ENCODE measurements around the gene TUBA3C.

TUBA3C gene

GRCh38 chr13:19183676-19184075, 2.1 kb upstream of the TUBA3C start:
- TF ChIP-seq EZH2phosphoT487 (IDR thresholded peaks at IDR 0.05; ENCODE audit: borderline replicate concordance) = no peak
- TF ChIP-seq, protein P1, sequence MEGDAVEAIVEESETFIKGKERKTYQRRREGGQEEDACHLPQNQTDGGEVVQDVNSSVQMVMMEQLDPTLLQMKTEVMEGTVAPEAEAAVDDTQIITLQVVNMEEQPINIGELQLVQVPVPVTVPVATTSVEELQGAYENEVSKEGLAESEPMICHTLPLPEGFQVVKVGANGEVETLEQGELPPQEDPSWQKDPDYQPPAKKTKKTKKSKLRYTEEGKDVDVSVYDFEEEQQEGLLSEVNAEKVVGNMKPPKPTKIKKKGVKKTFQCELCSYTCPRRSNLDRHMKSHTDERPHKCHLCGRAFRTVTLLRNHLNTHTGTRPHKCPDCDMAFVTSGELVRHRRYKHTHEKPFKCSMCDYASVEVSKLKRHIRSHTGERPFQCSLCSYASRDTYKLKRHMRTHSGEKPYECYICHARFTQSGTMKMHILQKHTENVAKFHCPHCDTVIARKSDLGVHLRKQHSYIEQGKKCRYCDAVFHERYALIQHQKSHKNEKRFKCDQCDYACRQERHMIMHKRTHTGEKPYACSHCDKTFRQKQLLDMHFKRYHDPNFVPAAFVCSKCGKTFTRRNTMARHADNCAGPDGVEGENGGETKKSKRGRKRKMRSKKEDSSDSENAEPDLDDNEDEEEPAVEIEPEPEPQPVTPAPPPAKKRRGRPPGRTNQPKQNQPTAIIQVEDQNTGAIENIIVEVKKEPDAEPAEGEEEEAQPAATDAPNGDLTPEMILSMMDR (conservative IDR thresholded peaks at IDR 0.05; ENCODE audit: low read length) = no peak
- no peaks in the 10 kb centered on the region for H3K79me2 ChIP-seq (ENCODE audit: insufficient read depth, low read length)
- no peaks in the 10 kb centered on the region for H3K4me1 ChIP-seq (ENCODE audit: insufficient read depth, low read length, poor library complexity, severe bottlenecking)
- peaks cover 11% of the 10 kb centered on the region; the same call in 1 of the 2 replicates for H3K9me3 ChIP-seq (ENCODE audit: insufficient read depth, low read depth, low read length)
- no peaks in the 10 kb centered on the region for H3F3A ChIP-seq (ENCODE audit: low read depth)
- H3K9ac ChIP-seq (ENCODE audit: low read depth, low read length, poor library complexity, severe bottlenecking) = no peak overlapping the region
- H3K27me3 ChIP-seq (ENCODE audit: insufficient read depth, low read length, poor library complexity, severe bottlenecking) = no peaks in the 10 kb centered on the region
- H3K4me3 ChIP-seq (ENCODE audit: low read length, poor library complexity, severe bottlenecking) = no peak overlapping the region
- no peak overlapping the region for H3K4me2 ChIP-seq (ENCODE audit: low read depth, low read length, poor library complexity, severe bottlenecking)
- H4K20me1 ChIP-seq (ENCODE audit: insufficient read depth, low read length, poor library complexity, severe bottlenecking) = no peaks in the 10 kb centered on the region
- no peaks in the 10 kb centered on the region for H3K36me3 ChIP-seq (ENCODE audit: insufficient read depth, low read length)
- H2AFZ ChIP-seq (ENCODE audit: low read length) = no peak overlapping the region
- no peaks in the 10 kb centered on the region for H3K9me2 ChIP-seq (replicated peaks; ENCODE audit: low read depth, low read length)

DNA sequence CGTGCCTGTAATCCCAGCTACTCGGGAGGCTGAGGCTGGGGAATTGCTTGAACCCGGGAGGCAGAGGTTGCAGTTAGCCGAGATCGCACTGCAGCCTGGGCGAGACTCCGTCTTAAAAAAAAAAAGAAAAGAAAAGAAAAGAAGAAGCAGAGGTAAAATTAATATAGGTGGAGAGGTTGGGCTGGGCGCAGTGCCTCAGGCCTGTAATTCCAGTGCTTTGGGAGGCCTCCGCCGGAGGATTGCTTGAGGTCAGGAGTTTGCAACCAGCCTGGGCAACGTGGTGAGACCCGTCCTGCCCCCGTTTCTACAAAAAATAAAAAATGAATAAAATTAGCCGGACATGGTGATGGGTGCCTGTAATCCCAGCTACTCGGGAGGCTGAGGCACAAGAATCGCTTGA, 912 bp upstream of the TUBA3C start:
- Histone ChIP-seq H3K9me2 (replicated peaks; ENCODE audit: low read depth, low read length) (no peaks in the 10 kb centered on the region), H3F3A (ENCODE audit: low read depth) (no peaks in the 10 kb centered on the region), H3K27me3 (ENCODE audit: insufficient read depth, low read length, poor library complexity, severe bottlenecking) (no peaks in the 10 kb centered on the region), H3K4me2 (ENCODE audit: low read depth, low read length, poor library complexity, severe bottlenecking) (no peak overlapping the region), H3K4me1 (ENCODE audit: insufficient read depth, low read length, poor library complexity, severe bottlenecking) (no peaks in the 10 kb centered on the region), H3K36me3 (ENCODE audit: insufficient read depth, low read length) (no peaks in the 10 kb centered on the region), H3K4me3 (ENCODE audit: low read length, poor library complexity, severe bottlenecking) (no peak overlapping the region), H3K9me3 (ENCODE audit: insufficient read depth, low read depth, low read length) (peaks cover 11% of the 10 kb centered on the region; the same call in 1 of the 2 replicates), H3K9ac (ENCODE audit: low read depth, low read length, poor library complexity, severe bottlenecking) (no peak overlapping the region), H3K79me2 (ENCODE audit: insufficient read depth, low read length) (no peaks in the 10 kb centered on the region), H2AFZ (ENCODE audit: low read length) (no peak overlapping the region), H4K20me1 (ENCODE audit: insufficient read depth, low read length, poor library complexity, severe bottlenecking) (no peaks in the 10 kb centered on the region)
- TF ChIP-seq, protein P1 (conservative IDR thresholded peaks at IDR 0.05; ENCODE audit: low read length) = no peak
- no peak for TF ChIP-seq EZH2phosphoT487 (IDR thresholded peaks at IDR 0.05; ENCODE audit: borderline replicate concordance)

- no peak overlapping the region for H2AFZ ChIP-seq (ENCODE audit: low read length)
- H3K9me3 ChIP-seq (ENCODE audit: insufficient read depth, low read depth, low read length) = peaks cover 11% of the 10 kb centered on the region; the same call in 1 of the 2 replicates
- no peaks in the 10 kb centered on the region for H3K79me2 ChIP-seq (ENCODE audit: insufficient read depth, low read length)
- H3K9ac ChIP-seq (ENCODE audit: low read depth, low read length, poor library complexity, severe bottlenecking) = no peak overlapping the region
- H3K9me2 ChIP-seq (replicated peaks; ENCODE audit: low read depth, low read length) = no peaks in the 10 kb centered on the region
- H4K20me1 ChIP-seq (ENCODE audit: insufficient read depth, low read length, poor library complexity, severe bottlenecking) = no peaks in the 10 kb centered on the region
- no peaks in the 10 kb centered on the region for H3F3A ChIP-seq (ENCODE audit: low read depth)
- no peak for TF ChIP-seq EZH2phosphoT487 (IDR thresholded peaks at IDR 0.05; ENCODE audit: borderline replicate concordance)
- TF ChIP-seq, protein P1 (conservative IDR thresholded peaks at IDR 0.05; ENCODE audit: low read length) = no peak
- H3K4me3 ChIP-seq (ENCODE audit: low read length, poor library complexity, severe bottlenecking) = no peak overlapping the region
- no peak overlapping the region for H3K4me2 ChIP-seq (ENCODE audit: low read depth, low read length, poor library complexity, severe bottlenecking)
- H3K36me3 ChIP-seq (ENCODE audit: insufficient read depth, low read length) = no peaks in the 10 kb centered on the region
- H3K27me3 ChIP-seq (ENCODE audit: insufficient read depth, low read length, poor library complexity, severe bottlenecking) = no peaks in the 10 kb centered on the region
- H3K4me1 ChIP-seq (ENCODE audit: insufficient read depth, low read length, poor library complexity, severe bottlenecking) = no peaks in the 10 kb centered on the region
These were observed 503 bp downstream of the TUBA3C start for GRCh38 chr13:19181021-19181620.

Measured in Loucy (cell line).